ENCODE measurements around the gene RAPGEF1. TPM values are rescaled to one million over a fixed set of nuclear protein-coding genes. Genes with fewer than 3 reads are reported as not detected.
"Not testable (repeated sequence)": the region's sequence is repeated elsewhere in the genome, so short reads cannot be mapped to it uniquely, and the experiment has no call there.

The RAPGEF1 gene
- total RNA-seq, 1 donor from 2014 or later, result 144 TPM

GRCh38 chr9:131657037-131657377 lies 82.9 kb downstream of the RAPGEF1 start:
- no peaks in the 10 kb centered on the region for H3K36me3 ChIP-seq
- no peak overlapping the region for H3K4me3 ChIP-seq
- no peaks in the 10 kb centered on the region for H3K27me3 ChIP-seq
- H3K4me1 ChIP-seq, result peaks cover 50% of the 10 kb centered on the region
- DNase-seq (no peak), ATAC-seq (no peak)
- no peak for TF ChIP-seq CTCF (IDR thresholded peaks at IDR 0.05)
- intact Hi-C loops (cut with DNase I), result no loop called here
- peak overlapping the region; percentile 18 for H3K27ac ChIP-seq
- H3K9me3 ChIP-seq, result no peaks in the 10 kb centered on the region

- ATAC-seq (peak; percentile 93), DNase-seq (peak; percentile 89)
- TF ChIP-seq CTCF (IDR thresholded peaks at IDR 0.05), result no peak
- Histone ChIP-seq H3K9me3 (no peaks in the 10 kb centered on the region), H3K4me3 (no peak overlapping the region), H3K36me3 (no peaks in the 10 kb centered on the region), H3K27ac (peak overlapping the region; percentile 55), H3K4me1 (peaks cover 50% of the 10 kb centered on the region), H3K27me3 (no peaks in the 10 kb centered on the region)
- intact Hi-C loops (cut with DNase I), result no loop called here
Measured at GRCh38 chr9:131656356-131657036, 83.4 kb downstream of the RAPGEF1 start.

- H3K36me3 ChIP-seq; DNase-seq; intact Hi-C loops (cut with DNase I); ATAC-seq; H3K9me3 ChIP-seq; H3K27me3 ChIP-seq; H3K4me3 ChIP-seq: not testable (repeated sequence)
- peaks cover 65% of the 10 kb centered on the region for H3K4me1 ChIP-seq
- peak overlapping the region; percentile 27 for H3K27ac ChIP-seq
Measured at GRCh38 chr9:131654369-131654768, 85.5 kb downstream of the RAPGEF1 start.

GRCh38 chr9:131651599-131651998 lies 88.3 kb downstream of the RAPGEF1 start:
- DNase-seq (no peak), ATAC-seq (peak; percentile 2)
- peaks cover 7% of the 10 kb centered on the region for H3K36me3 ChIP-seq
- no peak overlapping the region for H3K4me3 ChIP-seq
- H3K27me3 ChIP-seq, result no peaks in the 10 kb centered on the region
- H3K4me1 ChIP-seq, result peaks cover 39% of the 10 kb centered on the region
- peak overlapping the region; percentile 7 for H3K27ac ChIP-seq
- no peaks in the 10 kb centered on the region for H3K9me3 ChIP-seq
- intact Hi-C loops (cut with DNase I), result no loop called here
- TF ChIP-seq CTCF (IDR thresholded peaks at IDR 0.05), result no peak

GRCh38 chr9:131651160-131651559 lies 88.7 kb downstream of the RAPGEF1 start:
- Histone ChIP-seq H3K4me1 (peaks cover 35% of the 10 kb centered on the region), H3K4me3 (no peak overlapping the region), H3K27ac (peak overlapping the region; percentile 65), H3K27me3 (no peaks in the 10 kb centered on the region), H3K9me3 (no peaks in the 10 kb centered on the region), H3K36me3 (peaks cover 7% of the 10 kb centered on the region)
- intact Hi-C loops (cut with DNase I), result no loop called here
- ATAC-seq (no peak), DNase-seq (no peak)
- TF ChIP-seq CTCF (IDR thresholded peaks at IDR 0.05), result no peak

- H3K27me3 ChIP-seq, result no peaks in the 10 kb centered on the region
- TF ChIP-seq CTCF (IDR thresholded peaks at IDR 0.05), result no peak
- peak overlapping the region; percentile 65 for H3K27ac ChIP-seq
- peaks cover 27% of the 10 kb centered on the region for H3K4me1 ChIP-seq
- H3K9me3 ChIP-seq, result no peaks in the 10 kb centered on the region
- peaks cover 7% of the 10 kb centered on the region for H3K36me3 ChIP-seq
- ATAC-seq (peak; percentile 88), DNase-seq (no peak)
- intact Hi-C loops (cut with DNase I), result no loop called here
- H3K4me3 ChIP-seq, result no peak overlapping the region
Measured at GRCh38 chr9:131650254-131650653, 89.6 kb downstream of the RAPGEF1 start.

All from upper lobe of right lung (tissue), 1 donor.